ENCODE results near the gene ARMS2.

- TF ChIP-seq POU2F2 (IDR thresholded peaks at IDR 0.05; ENCODE audit: low read depth, low read length), result no peak
- no peak for TF ChIP-seq POLR2AphosphoS5 (IDR thresholded peaks at IDR 0.05; ENCODE audit: low read depth, low read length)
- no peak for TF ChIP-seq POLR2A (IDR thresholded peaks at IDR 0.05; ENCODE audit: low read depth, low read length)
- TF ChIP-seq TAF1 (IDR thresholded peaks at IDR 0.05; ENCODE audit: low read depth, low read length), result no peak
Measured at GRCh38 chr10:122421742-122422141, 32.7 kb upstream of the ARMS2 start.
